DND-41 (cell line): ENCODE measurements around the gene FGF8.

Experiments used
- ATAC-seq: fragments of 200-7000 bp; cut with Tn5 transposase; 3 replicates; pipeline ENCODE4 v1.9.1; 2021; ENCODE audit warnings: low read depth; ENCODE audit not compliant: insufficient read depth
- DNase-seq: peaks from one replicate; pipeline ENCODE4 v3.0.0-alpha.2; 2020
- H2AFZ ChIP-seq: 2 replicates; pipeline ENCODE4 v1.6.0; 2012; ENCODE audit warnings: low read depth, low read length
- H3K27ac ChIP-seq: 2 replicates; pipeline ENCODE4 v1.5.1; 2012; ENCODE audit warnings: low read length, inconsistent platforms
- H3K27me3 ChIP-seq: fragments of 200-600 bp; sonication (generic); 2 replicates; pipeline ENCODE4 v1.6.0; 2012; ENCODE audit warnings: low read length, mild to moderate bottlenecking, inconsistent platforms; ENCODE audit not compliant: insufficient read depth, poor library complexity
- H3K36me3 ChIP-seq: 2 replicates; pipeline ENCODE4 v1.5.1; 2012; ENCODE audit warnings: low read length, inconsistent platforms; ENCODE audit not compliant: insufficient read depth
- H3K4me1 ChIP-seq: 2 replicates; pipeline ENCODE4 v1.5.1; 2012; ENCODE audit warnings: mild to moderate bottlenecking, low read length; ENCODE audit not compliant: insufficient read depth
- H3K4me2 ChIP-seq: 2 replicates; pipeline ENCODE4 v1.6.0; 2012; ENCODE audit warnings: mild to moderate bottlenecking, moderate library complexity, low read length, inconsistent platforms; ENCODE audit not compliant: insufficient read depth
- H3K4me3 ChIP-seq, 2 experiments: fragments of 200-600 bp in 1 of 2; shearing (Covaris generic) in 1 of 2; 2 replicates each; pipeline ENCODE4 v1.5.1; 2012 to 2016; ENCODE audit warnings: inconsistent platforms in 2 of 2, low read length in 2 of 2, mild to moderate bottlenecking in 2 of 2, low read depth in 1 of 2, moderate library complexity in 1 of 2
- H3K79me2 ChIP-seq: 2 replicates; pipeline ENCODE4 v1.6.0; 2012; ENCODE audit warnings: low read length, inconsistent platforms; ENCODE audit not compliant: insufficient read depth
- H3K9ac ChIP-seq: 2 replicates; pipeline ENCODE4 v1.6.0; 2012; ENCODE audit warnings: low read depth, mild to moderate bottlenecking, inconsistent platforms, low read length, moderate library complexity
- H3K9me3 ChIP-seq: 2 replicates; pipeline ENCODE4 v1.5.1; 2012; ENCODE audit warnings: low read length, moderate library complexity, mild to moderate bottlenecking, inconsistent platforms; ENCODE audit not compliant: insufficient read depth, severe bottlenecking
- H4K20me1 ChIP-seq: 2 replicates; pipeline ENCODE4 v1.6.0; 2012; ENCODE audit warnings: low read length; ENCODE audit not compliant: insufficient read depth
- CTCF ChIP-seq: IDR thresholded peaks from 2 replicates; pipeline ENCODE4 v1.5.1; 2012; ENCODE audit warnings: borderline replicate concordance, low read length, moderate library complexity, mild to moderate bottlenecking; ENCODE audit not compliant: poor library complexity, severe bottlenecking; ENCODE audit errors: extremely low read depth
- EZH2 ChIP-seq: IDR thresholded peaks from 3 replicates; pipeline ENCODE4 v1.6.1; 2012; ENCODE audit warnings: borderline replicate concordance, low read depth, mild to moderate bottlenecking, moderate library complexity, low read length, inconsistent platforms; ENCODE audit not compliant: severe bottlenecking

FGF8 gene

GRCh38 chr10:101783736-101784118 is 7.8 kb upstream of the FGF8 start:
- Histone ChIP-seq H3K36me3 (peaks cover 58% of the 10 kb centered on the region), H4K20me1 (peaks cover 3% of the 10 kb centered on the region), H3K27me3 (no peaks in the 10 kb centered on the region), H3K4me3 (peak overlapping the region; percentile 94 to 99; a peak in 3 of 4 replicates), H3K9me3 (no peaks in the 10 kb centered on the region), H3K79me2 (peaks cover 17% of the 10 kb centered on the region), H2AFZ (peak overlapping the region; percentile 98), H3K4me2 (peak overlapping the region; percentile 99), H3K4me1 (peaks cover 39% of the 10 kb centered on the region), H3K27ac (peak overlapping the region; percentile 79), H3K9ac (peak overlapping the region; percentile 78)
- ATAC-seq (no peak), DNase-seq (no peak)
- no peak for TF ChIP-seq CTCF
- TF ChIP-seq EZH2: no peak

GRCh38 chr10:101782811-101783735 is 7.2 kb upstream of the FGF8 start, which contains the start of gene NPM3:
NPM3 (minus strand) TSS chr10:101783446; CDS start chr10:101783390, 56 bp downstream.
- Histone ChIP-seq H3K27ac (peak within 1 kb of the TSS; percentile 79), H4K20me1 (peaks cover 3% of the 10 kb centered on the region), H2AFZ (peak within 1 kb of the TSS; percentile 98), H3K9me3 (no peaks in the 10 kb centered on the region), H3K27me3 (no peaks in the 10 kb centered on the region), H3K4me1 (peaks cover 39% of the 10 kb centered on the region), H3K9ac (peak within 1 kb of the TSS; percentile 78), H3K79me2 (peaks cover 17% of the 10 kb centered on the region), H3K36me3 (peaks cover 52% of the 10 kb centered on the region), H3K4me2 (peak within 1 kb of the TSS; percentile 99), H3K4me3 (peak within 1 kb of the TSS; percentile 94 to 99)
- TF ChIP-seq EZH2 (no peak), CTCF (no peak)
- DNase-seq: peak; percentile 93
- ATAC-seq: peak; percentile 94

- peak overlapping the region; percentile 79; the same call in 1 of the 2 replicates for H3K27ac ChIP-seq
- peak overlapping the region; percentile 99 for H3K4me2 ChIP-seq
- peak overlapping the region; percentile 98; the same call in 1 of the 2 replicates for H2AFZ ChIP-seq
- H3K9ac ChIP-seq: peak overlapping the region; percentile 78
- H3K27me3 ChIP-seq: no peaks in the 10 kb centered on the region
- H4K20me1 ChIP-seq: peaks cover under 1% of the 10 kb centered on the region
- DNase-seq (no peak), ATAC-seq (no peak)
- TF ChIP-seq EZH2 (no peak), CTCF (no peak)
- peak overlapping the region; percentile 94 to 99; a peak in 3 of 4 replicates for H3K4me3 ChIP-seq
- peaks cover 17% of the 10 kb centered on the region for H3K79me2 ChIP-seq
- peaks cover 45% of the 10 kb centered on the region for H3K36me3 ChIP-seq
- H3K9me3 ChIP-seq: no peaks in the 10 kb centered on the region
- peaks cover 39% of the 10 kb centered on the region for H3K4me1 ChIP-seq
Observed at GRCh38 chr10:101781984-101782810, 6.3 kb upstream of the FGF8 start.
